ENCODE data around the gene KIF9.
"Not testable (repeated sequence)": the region's sequence is repeated elsewhere in the genome, so short reads cannot be mapped to it uniquely, and the experiment has no call there.

Gene KIF9, protein sequence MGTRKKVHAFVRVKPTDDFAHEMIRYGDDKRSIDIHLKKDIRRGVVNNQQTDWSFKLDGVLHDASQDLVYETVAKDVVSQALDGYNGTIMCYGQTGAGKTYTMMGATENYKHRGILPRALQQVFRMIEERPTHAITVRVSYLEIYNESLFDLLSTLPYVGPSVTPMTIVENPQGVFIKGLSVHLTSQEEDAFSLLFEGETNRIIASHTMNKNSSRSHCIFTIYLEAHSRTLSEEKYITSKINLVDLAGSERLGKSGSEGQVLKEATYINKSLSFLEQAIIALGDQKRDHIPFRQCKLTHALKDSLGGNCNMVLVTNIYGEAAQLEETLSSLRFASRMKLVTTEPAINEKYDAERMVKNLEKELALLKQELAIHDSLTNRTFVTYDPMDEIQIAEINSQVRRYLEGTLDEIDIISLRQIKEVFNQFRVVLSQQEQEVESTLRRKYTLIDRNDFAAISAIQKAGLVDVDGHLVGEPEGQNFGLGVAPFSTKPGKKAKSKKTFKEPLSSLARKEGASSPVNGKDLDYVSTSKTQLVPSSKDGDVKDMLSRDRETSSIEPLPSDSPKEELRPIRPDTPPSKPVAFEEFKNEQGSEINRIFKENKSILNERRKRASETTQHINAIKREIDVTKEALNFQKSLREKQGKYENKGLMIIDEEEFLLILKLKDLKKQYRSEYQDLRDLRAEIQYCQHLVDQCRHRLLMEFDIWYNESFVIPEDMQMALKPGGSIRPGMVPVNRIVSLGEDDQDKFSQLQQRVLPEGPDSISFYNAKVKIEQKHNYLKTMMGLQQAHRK

DNA sequence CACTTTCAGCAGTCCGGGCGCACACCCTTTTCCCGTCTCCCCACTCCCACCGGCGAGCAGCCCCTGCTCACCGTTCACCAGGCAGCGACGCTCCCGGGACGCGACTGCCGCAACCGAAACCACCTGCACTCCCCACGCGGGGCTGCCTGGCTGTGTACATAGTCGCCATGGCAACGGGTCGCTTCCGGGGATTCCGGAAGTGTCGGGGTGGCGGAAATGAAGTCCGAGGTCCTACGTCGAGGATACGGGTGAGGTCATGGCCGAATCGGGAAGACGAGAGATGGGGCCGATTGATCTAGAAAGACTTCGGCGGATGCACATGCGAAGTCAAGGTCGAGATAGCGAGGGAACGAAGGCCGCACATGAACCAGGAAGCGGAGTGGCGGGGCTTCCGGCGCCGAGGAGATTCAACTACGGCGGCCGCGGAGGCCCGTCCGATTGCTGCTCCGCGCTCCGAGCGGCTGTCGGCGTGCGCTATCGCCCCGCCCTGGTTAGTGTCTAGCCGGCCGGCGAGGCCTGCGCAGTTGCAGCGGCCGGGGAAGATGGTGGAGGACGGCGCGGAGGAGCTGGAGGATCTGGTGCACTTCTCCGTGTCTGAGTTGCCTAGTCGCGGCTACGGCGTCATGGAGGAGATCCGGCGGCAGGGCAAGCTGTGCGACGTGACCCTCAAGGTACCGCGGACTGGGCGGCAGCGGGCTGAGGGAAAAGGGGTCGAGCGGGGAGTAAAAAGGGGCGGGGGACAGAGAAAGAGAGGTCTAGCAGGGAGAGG lies at the start of gene KIF9, which contains the start of gene KLHL18:
TSS of gene KIF9 (minus strand) at position 376 of the 769 bp plus-strand sequence. CDS start 5,425 bp downstream, outside the sequence.
TSS of gene KLHL18 (plus strand) at position 521 of the 769 bp plus-strand sequence. CDS start at position 543, 22 bp downstream.
- DNase-seq (ENCODE audit: low spot score): peak; percentile 94

DNA sequence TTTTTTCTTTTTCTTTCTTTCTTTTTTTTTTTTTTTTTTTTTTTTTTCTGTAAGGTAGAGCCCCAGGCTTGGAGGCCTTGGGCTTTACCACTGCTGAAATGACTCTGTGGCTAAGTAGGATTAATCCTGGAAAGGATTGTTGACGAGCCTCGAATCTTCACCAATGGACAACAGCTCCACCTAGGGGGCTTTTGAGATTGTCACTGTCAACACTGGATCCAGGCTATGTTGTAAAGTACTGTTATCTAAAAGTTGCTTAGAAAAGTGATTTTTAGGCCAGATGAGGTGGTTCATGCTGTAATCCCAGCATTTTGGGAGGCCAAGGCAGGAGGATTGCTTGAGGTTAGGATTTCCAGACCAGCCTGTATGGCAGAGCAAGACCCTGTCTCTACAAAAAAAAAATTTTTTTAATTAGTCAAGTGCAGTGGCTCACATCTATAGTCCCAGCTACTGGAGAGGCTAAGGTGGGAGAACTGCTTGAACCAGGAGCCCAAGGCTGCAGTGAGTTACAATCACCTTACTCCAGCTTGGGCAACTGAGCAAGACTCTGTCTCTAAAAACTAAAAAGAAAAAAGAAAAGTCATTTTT lies 41.8 kb upstream of the KIF9 start:
- peak; percentile 59 for DNase-seq (ENCODE audit: low spot score)

DNA sequence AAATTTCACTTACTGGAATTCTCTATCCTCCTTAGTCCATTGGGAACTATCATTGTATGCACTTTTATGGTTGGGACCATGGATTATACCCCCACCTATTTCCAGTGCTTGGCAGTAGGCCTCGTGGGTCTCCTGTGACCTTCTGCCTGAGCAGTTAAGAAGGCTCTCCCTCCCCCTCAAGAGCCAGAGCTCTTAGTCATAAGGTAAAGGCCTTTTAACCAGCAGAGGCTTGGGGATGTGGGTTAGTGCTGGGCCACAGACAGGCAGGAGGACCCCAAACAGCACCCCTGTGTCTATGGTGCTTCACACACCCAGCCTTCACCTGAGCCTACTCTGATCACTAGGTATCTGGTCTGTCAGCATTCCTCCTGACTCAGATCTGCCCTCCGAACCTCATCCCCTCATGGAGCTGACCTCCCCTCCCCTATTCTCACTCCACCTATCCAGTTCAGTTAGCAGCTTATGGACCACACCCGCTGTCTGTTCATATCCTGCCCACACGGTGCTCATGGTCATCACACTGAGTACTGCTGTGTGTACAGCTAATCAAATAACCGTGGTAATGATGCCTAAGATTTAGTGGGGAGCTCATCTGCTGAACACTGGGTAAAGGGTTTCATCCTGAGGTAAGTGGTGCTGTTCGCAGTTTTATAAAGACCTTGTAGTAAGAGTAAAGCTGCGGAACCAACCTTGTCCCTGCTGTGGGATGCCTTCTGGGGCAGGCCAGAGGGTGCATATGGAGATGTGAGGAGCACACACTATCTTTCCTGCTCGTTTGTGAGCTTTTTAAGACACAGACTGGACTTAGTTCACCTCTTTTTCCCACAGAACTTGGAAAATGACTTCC lies 41.1 kb upstream of the KIF9 start:
- DNase-seq (ENCODE audit: low spot score): no peak

DNA sequence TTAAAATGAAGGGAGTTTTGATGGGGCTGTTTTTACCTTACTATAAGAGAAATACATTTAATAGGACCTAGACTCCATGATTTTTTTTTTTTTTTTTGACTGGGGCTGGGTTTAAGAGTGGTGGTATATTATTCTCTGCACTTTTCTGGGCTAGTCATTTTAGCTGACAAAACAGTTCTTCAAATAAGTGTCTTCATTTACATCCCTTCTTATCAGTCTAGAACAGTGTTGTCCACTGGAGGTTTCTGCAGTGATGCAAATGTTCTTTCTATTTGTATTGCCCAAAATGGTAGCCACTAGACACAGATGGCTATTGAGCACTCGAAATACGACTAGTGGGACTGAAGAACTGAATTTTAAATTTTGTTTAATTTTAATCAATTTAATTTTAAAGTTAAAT lies 37.4 kb upstream of the KIF9 start:
- no peak for DNase-seq (ENCODE audit: low spot score)

DNA sequence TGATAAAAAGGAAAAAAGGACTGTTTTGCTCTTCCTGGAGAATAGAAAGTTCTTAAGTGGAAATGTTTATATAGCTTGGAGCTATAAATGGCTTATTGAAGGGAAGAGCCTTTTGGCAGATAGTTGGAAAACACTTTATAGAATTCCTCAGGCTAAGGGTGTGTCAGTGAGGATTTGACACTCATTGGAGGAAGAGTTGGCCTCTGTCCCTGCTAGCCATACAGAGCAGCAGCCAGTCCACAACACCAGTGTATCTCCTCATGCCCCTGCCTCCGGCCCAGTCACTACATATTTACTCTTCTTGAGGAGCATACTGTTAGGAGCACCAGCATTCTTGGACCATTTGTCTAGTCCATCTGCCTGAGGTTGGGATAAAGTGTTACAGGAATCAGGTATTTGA lies 36.3 kb upstream of the KIF9 start:
- DNase-seq (ENCODE audit: low spot score): no peak

DNA sequence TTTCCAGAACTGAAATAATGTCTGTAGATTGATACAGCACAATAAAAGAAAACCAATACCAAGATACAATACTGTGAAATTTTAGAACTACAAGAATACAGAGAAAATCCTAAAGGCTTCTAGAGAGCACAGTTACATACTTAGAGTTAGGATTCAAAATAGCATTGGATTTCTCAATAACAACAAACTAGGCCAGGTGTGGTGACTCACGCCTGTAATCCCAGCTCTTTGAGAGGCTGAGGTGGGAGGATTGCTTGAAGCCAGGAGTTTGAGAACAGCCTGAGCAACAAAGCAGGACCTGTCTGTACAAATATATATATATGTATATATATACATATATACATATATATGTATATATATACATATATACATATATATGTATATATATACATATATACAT lies 33.6 kb upstream of the KIF9 start:
- not testable (repeated sequence) for DNase-seq (ENCODE audit: low spot score)

DNA sequence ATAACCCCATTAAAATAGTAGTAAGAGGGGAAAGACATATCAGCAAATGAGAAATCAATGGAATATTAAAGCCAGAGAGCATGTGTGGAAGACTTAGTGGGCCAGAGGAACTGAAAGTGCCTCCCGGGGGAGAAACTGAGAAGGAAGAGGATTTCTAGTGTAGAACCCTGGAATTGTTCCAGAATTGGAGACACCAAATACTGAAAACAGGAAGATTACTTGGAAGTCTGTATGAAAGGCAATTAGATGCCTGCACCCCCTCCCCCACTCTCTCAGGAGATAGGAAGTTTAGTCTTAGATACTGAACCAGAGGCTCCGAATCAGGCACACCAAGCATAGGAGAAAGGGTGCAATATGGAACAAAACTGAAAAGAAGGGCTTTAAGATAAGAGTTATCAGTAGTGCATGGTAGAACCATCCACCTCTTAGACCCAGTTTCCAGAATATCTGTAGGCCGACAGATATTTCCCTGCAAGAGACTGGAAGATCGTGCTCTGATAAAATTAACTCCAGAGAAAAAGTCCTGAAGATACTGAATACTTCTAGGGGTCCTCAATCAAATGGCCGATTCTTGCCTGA lies 32.6 kb upstream of the KIF9 start:
- DNase-seq (ENCODE audit: low spot score): no peak

DNA sequence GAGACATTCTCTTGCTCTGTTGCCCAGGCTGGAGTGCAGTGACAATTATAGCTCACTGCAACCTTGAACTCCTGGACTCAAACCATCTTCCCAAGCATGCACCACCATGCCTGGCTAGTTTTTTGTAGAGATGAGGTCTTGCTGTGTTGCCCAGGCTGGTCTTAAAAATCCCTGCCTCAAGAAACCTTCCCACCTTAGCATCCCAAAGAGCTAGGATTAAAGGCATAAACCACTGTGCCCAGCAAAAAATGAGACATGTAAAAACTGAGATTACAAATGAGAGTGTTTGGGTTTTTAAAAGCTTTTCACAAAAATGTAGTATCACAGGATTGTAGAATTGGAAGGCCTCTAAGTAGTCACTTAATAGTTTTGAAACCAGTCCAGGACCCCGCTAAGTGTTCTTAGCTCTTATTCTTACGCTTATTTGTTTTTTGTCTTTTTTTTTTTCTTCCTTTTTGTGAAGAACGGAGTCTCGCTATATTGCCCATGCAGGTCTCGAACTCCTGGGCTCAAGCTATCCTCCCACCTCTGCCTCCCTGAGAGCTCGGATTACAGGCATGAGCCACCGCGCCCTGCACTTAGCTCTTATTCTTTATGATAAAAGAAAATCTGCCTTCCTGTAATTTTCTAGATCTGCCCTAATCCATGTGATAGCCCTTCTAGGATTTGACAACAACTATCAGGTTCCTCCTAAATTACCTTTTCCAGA lies 31.6 kb upstream of the KIF9 start:
- DNase-seq (ENCODE audit: low spot score): no peak

DNA sequence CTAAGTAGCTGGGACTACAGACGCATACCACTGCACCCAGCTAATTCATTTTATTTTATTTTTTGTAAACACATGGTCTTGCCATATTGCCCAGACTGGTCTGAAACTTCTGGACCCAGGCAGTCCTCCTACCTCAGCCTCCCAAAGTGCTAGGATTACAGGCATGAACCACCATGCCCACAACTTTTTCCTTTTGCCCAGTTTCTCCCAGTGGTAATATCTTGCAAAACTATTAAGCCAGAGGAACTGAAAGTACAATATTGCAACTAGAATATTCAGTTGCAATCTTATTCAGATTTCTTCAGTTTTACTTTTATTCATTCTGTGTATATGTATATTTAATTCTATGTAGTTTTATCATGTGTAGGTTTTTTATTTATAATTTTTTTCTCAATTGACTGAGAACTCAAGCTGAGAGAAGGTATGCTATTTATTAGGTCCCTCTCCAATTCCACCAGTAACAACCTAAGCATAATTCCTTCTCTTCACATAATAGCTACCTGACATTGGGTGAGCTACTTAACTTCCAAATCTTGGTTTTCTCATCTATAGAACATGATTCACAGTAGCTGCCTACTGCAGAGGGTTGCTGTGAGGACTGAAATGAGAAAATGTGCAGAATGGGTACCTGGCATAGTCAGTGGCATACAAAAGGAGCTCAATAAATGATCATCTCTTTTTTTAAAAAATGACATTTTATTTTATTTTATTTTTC lies 30.9 kb upstream of the KIF9 start:
- DNase-seq (ENCODE audit: low spot score): no peak

DNA sequence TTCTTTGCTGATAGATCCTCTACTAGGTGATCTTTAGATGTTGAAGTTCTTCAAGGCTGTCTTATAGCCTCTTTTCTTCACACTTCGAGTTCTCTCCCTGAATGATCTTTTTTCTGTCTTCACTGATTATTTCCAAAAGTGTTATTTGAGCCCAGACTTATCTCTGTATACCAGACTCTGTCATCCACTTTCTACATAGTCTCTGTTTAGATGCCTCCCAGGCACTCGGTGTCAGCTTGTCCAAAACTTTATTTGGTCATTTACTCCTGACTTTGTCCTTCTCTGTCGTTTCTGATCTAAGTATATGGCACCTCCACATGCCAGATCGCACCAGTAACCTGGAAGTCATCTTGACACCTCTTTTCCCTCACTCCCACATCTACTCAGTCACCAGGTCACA lies 27.8 kb upstream of the KIF9 start:
- DNase-seq (ENCODE audit: low spot score): no peak

DNA sequence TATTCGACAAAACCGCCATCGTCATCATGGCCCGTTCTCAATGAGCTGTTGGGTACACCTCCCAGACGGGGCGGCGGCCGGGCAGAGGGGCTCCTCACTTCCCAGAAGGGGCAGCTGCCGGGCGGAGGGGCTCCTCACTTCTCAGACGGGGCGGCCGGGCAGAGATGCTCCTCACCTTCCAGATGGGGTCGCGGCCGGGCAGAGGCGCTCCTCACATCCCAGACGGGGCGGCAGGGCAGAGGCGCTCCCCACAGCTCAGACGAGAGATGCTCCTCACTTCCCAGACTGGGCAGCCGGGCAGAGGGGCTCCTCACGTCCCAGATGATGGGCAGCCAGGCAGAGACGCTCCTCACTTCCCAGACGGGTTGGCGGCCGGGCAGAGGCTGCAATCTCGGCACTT lies 26.6 kb upstream of the KIF9 start:
- DNase-seq (ENCODE audit: low spot score): not testable (repeated sequence)

DNA sequence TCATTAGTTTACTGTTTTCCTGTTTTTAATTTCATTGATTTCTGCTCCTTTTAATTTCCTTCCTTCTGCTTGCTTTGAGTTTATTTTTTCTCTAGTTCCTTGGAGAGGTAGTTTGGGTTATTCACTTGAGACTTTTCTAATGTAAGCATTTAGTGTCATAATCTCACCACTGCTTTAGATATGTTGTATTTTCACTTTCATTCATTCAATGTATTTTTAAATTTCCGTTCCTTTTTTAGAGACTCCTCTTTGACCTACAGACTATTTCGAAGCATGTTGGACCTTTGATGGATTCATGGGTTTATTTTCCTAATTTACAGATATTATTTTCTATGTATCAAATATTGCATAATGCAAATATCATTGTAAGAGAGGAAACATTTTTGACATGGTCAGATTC lies 23.4 kb upstream of the KIF9 start:
- DNase-seq (ENCODE audit: low spot score): no peak

DNA sequence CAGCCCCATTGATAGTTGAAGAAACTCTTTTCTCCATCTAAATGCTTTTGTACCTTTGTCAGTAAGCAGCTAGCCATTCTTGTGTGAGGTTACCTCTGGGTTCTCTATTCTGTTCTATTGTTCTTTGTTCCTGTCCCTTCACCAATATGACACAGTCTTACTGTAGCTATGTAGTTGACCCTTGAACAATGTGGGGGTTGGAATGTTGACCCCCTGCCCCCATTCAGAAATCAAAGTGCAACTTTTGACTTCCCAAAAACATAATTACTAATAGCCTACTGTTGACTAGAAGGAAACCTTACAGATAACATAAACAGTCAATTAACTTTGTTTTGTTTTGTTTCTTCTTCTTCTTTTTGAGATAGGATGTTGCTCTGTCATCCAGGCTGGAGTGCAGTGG lies 18.9 kb upstream of the KIF9 start:
- DNase-seq (ENCODE audit: low spot score): no peak

DNA sequence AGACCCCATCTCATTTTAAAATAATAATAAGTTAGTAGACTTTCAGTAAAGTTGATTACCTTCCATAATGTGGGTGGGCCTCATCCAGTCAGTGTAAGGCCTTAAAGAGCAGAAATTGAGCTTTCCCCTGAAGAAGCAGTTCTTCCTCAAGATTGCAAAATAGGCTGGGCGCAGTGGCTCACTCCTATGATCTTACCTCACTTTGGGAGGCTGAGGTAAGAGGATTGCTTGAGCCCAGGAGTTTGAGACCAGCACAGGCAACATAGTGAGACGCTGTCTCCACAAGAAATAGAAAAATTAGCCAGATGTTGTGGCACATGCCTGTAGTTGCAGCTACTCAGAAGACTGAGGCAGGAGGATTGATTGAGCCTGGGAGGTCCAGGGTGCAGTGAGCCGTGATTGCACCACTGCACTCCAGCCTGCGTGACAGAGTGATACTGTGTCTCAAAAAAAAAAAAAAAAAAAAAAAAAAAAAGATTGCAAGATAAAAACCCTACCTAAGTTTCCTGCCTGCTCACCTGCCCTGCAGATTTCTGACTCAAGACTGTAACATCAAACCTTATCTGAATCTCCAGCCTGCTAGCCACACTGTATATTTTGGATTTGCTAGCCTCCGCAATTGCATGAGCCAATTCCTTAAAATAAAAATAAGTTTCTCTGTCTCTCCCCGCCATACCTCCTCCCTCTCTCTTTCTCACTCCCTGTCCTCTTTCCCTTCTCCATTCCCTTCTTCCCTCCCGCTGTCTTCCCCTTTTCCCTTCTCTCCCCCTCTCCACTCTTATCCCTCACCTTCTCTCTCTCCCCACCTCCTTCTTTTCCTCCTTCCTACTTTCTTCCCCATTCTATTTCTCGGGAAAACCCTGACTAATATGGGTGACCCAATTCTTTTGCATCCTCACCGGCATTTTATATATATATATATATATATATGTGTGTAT lies 17.1 kb upstream of the KIF9 start:
- DNase-seq (ENCODE audit: low spot score): no peak

DNA sequence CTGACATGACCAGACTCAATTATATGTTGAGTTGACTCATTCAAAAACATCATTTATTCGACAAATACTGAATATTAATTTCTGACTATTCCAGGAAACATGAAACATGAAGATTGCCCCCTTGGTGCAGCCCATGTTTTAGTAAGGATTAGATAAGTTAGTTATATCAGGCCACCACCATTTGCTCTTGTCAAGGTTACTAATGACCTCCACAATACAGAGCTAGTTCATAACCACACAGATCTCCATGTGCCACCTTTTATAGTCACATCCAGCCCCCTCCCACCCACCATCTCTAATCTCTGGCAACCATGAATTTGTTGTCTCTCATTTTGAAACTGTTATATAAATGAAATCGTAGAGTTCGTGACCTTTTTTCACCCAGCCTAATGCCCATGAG lies 15.8 kb upstream of the KIF9 start:
- no peak for DNase-seq (ENCODE audit: low spot score)

DNA sequence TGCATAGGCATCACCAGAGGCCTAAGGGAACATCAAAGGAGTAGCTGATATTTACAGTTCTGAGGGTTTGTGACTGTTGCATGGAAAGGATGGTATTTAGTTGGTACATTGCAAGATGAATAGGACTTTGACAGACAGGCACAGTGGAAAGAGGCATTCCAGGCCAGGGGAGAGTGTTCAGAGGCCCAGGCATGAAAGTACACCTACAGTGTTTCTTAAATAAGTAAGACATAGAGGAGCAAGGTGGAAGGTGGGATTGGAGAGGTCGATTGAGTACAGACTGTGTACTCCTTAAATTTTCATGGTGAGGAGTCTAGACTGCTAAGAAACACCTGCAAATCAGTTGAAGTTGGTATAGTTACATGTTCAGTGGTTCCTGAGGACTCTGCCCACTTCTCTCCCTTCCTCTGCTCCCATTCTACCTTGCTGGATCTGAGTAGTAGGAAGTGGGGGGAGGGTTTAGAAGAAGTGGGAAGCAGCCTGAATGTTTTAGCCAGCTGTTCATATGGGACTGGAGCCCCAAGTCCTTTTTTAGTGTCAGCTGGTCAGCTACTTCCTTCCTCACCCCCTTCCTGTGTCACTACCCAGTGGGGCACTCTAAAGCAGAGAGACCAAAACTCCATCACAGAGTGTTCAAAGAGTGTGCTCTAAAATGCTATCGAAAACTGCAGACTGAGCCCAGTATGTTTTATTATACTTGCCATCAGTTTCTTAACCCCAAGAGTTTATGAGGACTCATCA lies 14.1 kb upstream of the KIF9 start:
- DNase-seq (ENCODE audit: low spot score): no peak

DNA sequence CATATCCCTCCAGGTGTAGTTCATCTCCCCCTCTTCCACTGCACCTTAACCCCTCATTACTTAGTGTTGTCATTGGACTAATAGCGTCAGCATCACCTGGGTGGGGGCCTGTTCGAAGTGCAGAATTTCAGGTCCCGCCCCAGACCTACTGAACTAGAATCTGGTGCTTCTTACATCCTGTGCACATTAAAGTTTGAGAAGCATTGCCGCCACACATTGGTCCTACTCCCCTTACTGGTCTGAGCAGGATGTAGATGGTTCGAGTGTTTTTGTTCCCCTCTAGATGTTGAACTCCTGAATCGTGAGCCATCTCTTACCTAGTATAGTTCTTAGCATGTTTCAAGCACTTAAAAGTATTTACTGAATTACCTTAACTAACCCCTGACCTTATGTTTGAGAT lies 13.4 kb upstream of the KIF9 start:
- DNase-seq (ENCODE audit: low spot score): no peak

DNA sequence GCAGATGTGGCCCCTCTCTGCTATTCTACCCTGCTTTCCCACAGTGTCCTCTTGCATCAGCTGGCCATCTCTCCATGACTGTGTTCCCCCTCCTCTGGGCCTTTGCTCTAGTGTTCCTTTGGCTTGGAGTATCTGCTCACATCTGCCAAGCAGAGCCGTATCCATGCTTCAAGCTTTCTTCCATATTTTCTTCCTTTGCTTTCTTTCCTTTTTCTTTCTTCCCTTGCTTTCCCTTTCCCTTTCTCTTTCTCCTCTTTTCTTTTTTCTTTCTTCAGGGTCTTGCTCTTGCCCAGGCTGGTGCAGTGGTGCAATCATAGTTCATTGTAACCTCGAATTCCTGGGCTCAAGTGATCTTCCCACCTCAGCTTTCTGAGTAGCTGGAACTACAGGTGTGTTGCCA lies 12.7 kb upstream of the KIF9 start:
- no peak for DNase-seq (ENCODE audit: low spot score)
